Measurements from ENCODE around the gene MFNG.

- no peak for TF ChIP-seq EZH2phosphoT487 (IDR thresholded peaks at IDR 0.05; ENCODE audit: borderline replicate concordance, low read depth, low read length)
- no peak for TF ChIP-seq CTCF (conservative IDR thresholded peaks at IDR 0.05; ENCODE audit: low read length)
These were observed 48.3 kb upstream of the MFNG start for GRCh38 chr22:37534445-37534844.
